ENCODE data around the gene HEY2.
"Not testable (repeated sequence)": the region's sequence is repeated elsewhere in the genome, so short reads cannot be mapped to it uniquely, and the experiment has no call there.

The HEY2 gene

DNA sequence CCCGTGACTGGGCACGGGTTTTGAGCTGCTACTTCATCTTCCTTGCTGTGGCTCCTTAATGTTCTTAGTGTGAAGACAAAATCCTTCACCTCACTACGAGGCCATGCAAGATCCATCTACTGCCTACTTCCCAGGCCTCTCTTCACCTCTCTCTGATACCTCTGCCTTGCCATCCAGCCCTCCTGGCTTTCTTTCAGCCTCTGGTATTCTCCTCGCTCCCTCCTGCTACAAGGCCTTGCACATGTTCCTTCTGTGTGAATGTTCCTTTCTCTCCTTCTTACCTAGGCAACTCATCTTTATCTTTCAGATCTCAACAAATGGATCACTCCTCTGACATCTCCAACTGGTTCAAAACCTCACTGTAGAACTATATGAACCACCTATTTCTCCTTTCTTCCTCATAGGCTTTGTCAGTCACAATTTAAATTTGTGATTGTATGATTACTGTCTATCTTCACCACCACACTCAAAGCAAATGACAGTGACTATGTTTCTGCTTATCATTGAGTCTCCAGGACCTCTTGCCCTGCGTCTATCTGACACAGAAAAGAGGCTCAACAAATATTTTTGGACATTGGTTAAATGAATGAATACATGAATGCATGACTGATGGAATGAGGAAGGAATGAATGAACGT, 19.8 kb downstream of the HEY2 start:
- DNase-seq (ENCODE audit: low spot score) = no peak

DNA sequence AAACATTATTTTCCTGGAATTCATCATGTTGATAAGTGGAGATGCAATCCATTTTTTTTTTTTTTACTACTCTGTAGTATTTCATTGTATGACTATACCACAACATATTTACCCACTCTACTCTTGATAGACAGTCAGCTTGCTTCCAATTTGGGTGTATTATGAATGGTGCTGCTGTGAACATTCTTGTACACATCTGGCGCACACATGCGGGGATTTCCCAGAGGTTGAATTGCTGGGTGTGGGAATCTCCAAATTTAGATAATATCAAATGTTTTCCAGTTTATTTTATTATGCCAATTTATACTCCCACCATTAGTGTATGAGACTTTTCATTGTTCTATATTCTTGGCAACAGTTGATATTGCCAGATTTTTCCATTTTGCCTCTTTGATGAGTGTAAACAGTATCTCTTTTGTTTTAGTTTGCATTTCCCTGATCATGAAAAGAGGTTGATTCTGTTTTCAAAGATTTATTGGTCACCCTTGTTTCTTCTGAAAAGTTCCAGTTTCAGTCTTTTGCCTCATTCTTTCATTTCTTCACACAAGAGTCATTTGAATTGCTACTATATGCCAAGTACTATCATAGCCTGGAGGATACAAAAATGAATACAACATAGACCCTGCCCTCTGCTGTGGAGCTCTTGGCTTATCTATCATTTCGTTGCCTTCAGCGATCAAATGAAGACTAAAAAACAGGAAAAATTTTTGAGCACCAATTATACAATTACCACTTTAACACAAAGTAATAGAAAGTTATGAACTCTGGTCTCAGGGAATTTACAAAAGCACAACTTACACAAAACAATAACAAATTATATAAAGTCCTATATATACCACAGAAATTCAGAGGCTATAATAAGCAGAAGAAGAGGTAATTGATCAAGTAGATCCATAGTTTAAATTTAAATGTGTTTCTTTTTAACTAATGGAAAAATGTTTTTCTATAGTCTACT, 24.2 kb downstream of the HEY2 start:
- DNase-seq (ENCODE audit: low spot score) = no peak

DNA sequence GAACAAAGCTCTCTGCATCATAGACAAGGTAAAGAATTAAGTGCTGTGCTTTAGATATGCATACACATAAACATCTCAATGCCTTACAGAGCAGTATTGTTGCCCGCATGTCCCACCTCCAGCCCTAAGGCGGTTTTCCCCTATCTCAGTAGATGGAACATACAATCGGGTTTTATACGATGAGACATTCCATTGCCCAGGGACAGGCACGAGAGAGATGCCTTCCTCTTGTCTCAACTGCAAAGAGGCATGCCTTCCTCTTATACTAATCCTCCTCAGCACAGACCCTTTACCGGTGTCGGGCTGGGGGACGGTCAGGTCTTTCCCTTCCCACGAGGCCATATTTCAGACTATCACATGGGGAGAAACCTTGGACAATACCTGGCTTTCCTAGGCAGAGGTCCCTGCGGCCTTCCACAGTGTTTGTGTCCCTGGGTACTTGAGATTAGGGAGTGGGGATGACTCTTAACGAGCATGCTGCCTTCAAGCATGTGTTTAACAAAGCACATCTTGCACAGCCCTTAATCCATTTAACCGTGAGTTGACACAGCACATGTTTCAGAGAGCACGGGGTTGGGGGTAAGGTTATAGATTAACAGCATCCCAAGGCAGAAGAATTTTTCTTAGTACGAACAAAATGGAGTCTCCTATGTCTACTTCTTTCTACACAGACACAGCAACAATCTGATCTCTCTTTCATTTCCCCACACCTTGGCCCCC, 26.8 kb downstream of the HEY2 start:
- not testable (repeated sequence) for DNase-seq (ENCODE audit: low spot score)

DNA sequence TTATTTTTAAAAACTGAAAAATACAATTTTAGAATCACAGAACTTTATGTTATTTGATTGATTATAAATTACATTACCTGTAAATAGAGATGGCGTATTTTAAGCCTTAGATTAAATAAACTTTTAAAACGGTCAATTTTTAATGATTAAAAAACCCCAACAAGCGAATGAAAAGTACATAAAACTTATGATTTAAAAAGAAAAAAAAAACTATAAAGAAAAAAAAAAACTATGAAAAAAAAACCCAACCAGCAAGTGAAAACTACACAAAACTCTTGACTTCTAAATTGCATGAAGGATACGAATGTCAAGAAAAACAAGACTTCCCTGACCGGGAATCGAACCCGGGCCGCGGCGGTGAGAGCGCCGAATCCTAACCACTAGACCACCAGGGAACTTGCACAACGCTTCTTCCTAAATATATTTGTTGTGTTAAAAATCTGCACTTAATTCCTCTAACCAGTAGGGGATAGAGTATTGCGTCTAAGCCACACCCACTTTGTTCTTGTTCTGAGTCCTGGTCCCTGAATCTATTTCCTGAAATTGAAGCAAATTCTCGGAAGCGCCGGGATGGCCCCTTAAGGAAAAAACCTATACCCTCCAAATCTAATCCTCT, 30.6 kb downstream of the HEY2 start:
- DNase-seq (ENCODE audit: low spot score) = peak; percentile 96

DNA sequence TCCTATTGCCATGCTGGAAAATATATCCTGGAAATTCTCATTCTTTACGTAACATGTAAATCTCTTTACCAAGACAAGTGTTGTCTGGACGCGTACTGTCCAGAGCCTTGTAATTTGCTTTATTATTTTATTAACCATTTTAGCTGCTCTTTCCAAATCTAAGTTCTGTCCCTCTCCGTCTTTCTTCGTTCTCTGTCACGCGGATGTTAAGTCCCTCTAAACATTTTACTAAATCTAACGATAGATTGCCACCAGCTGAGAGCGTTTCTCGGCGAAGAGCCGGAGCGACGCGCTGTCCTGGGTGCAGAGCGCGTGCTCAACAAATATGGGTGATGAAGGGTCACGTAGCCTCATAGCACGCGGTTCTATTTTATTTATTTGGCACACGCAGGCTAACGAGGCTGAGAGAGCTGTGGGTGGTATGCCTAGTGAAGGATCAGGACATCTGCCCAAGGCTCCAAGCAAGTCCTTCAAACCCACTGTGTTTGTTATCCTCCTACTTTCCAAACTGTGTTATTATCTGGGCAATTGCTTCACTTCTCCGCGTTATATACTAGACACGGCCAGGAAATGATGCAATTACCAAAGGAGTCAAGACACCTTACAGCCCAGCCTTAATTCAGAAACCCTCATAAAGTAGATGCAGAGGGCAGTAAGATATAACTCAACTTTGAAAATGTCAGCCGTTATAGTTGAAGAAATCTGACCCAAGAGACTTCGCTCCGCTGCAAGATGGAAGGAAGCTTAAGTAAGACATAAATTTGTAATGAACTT, 31.3 kb downstream of the HEY2 start:
- DNase-seq (ENCODE audit: low spot score) = peak; percentile 95

DNA sequence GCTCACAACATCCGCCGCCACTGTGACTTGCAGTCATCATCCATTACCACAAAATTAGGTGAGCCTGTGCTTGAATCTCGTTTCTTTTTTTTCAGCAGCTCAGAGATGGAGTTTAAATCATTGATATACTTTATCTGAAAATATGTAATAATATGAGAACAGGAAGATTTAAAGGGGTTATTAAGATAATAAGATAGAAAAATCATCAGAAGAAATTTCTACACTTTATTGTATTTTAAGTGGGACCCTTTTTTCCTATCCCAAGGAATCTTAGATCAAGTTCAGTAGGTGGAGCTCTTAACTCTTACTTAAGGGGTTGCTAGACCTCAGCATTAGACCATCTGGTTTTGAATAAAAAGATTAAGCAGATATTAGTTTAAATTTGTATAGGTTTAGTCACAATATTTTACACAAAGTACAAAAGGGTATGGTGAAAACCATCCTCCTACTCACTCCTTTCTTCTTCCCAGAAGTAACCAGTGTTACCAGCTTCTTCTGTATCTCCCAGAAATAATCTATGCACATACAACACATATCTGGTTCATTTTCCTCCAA, 32.0 kb downstream of the HEY2 start:
- DNase-seq (ENCODE audit: low spot score) = no peak

DNA sequence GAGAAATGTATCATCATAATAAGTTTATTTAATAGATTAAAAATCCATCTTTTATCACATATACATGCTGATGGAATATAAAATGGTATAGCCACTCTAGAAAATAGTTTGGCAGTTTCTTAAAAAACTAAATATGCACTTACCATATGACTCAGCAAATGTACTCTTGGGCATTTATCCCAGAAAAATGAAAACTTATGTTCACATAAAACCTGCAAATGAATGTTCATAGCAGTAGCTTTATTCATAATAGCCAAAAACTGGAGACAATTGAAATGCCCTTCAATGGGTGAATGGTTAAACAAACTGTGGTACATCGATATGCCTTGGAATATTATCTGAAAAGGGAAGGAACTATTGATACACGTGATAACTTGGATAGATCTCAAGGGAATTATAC, 34.9 kb downstream of the HEY2 start:
- no peak for DNase-seq (ENCODE audit: low spot score)

DNA sequence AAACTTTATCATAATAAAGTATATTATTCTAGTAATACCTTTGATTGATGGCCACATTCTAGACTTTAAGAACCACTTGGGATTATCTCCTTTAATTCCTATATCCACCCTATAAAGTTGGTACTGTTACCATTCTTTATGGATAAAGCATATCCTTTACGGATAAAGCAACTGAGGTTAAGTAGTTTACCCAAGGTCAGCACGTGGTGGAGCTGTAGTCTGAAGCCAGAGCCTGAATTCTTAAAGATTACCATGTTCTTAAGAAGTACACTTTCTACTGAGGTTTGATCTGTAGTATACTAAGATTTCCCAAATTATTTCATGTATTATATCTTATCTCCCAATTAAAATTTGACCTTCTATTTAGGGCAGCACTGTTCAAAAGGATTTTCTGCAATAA, 38.4 kb downstream of the HEY2 start:
- DNase-seq (ENCODE audit: low spot score) = no peak

DNA sequence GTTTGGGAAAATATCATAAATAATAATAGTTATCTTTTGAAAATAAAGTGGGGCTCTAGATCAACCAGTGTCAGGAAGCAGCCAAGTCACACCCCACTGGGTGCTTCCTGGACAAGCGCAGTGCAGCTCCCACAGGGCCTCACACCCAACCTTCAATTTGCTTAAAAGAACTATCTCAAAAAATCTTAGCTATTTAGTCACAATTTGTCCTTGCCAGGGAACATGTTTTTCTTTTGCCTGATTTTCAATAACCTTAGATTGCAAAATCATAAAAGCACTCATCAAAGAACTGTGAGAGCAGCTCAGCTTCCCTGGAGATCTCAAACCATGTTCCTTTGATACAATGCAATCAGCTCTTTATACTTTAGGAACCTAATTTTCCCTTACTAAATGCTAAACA, 39.7 kb downstream of the HEY2 start:
- no peak for DNase-seq (ENCODE audit: low spot score)

DNA sequence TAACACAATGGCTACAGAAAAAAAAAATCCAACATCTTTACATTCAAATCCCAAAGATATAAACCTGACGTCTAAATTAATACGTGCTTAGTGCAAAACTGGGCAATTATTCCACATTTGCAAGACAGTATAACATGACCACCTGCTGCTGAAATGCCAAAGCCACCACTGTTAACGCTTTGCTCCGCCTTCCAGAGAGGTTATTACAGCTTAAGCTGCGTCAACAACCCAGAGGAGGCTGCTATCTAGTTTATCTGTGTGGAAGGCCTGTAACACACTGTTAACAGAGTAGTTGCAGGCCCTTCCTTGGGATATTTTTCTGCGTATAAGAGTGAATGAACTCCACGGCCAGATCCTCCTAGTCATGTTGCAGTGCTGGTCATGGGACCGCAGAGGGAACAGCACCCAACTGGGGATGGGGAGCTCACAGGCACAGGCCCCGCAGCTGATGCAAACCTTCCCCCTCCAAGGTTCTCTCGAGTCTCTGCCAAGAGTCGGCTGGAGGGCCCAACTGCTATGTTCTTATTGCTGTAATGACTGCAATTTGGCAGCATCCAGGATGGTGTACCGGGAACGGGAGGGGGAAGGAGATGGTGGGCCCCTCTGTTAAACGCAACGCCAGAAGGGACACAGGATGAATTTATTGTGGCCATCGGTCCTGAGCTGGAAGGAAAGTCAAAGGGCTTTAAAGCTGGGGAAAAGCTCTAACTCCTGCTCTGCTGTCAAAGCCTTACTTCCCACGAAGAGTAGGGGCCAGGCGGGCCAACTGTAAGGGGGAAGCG, 40.3 kb downstream of the HEY2 start:
- DNase-seq (ENCODE audit: low spot score) = peak; percentile 88

DNA sequence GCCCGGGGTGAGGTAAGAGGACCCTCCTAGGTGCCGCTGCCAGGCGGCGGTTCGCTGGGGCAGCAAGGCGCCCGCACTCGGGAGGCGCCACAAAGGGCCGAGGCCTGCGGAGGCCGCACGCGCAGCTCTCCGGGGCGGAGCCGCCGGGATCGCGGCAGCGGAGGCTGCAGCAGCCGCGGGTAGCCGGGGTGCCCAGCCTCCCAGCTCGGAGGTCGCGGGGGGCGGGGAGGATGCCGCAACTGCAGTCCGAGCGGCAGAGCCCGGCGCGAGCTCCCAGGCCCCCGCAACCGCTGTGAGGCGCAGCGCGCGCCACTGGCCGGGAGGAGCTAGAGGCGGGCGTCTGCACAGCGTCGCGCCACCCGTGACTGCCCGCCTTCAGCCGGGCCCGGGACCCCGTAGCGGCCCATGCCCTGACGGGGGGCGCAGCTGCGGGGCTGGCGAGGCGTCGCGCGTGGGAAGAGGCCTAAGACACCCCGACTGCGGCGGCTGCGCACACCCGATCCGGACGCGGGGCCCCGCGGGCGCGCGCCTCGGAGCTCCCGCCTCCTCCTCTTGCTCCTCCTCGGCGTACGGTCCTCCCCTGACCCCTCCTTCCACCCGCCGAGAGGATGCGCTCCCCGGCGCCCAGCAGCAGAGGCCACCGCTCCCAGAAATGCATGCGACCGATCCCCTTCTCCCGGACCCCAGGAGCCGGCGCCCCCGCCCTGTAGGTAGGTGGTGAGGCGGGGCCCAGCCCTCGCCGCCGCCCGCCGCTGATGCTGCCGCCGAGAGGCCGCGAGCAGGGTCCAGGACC, 41.1 kb downstream of the HEY2 start, which contains the start of gene NCOA7:
TSS of gene NCOA7 (plus strand) at position 603 of the 793 bp plus-strand sequence. CDS start 24,395 bp downstream, outside the sequence.
- DNase-seq (ENCODE audit: low spot score) = peak; percentile 73

DNA sequence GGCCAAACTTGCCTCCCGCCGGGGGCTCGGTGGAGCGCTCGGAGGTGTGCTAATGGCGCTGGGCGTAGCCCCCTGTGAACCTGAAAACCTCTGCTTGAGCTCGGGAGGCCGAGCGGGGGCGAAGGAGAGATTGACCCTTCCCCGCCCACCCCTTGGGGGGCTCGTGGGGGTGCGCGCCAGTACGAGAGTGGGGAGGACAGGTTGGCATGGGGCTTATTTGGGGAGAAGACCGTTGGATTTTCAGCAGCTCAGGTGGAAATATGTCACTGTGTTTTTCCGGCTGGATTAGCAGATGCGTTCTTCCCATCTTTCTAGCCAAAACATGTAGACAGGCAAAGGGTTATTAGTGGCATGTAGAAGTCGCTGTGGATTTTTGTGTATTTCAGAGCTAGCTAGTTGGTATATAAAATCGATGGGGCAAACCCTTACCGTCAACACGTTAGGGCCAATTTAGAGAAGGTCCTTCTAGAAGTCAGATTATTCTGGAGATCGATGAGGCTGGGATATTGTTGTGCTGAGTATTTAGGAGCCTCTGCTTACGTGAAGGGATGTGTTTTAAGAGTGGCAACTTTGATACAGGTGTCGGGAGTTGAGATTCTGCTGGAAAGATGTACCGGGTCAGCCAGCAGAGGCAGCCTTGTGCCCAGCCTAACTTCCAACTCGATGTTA, 41.9 kb downstream of the HEY2 start:
- peak; percentile 81 for DNase-seq (ENCODE audit: low spot score)

DNA sequence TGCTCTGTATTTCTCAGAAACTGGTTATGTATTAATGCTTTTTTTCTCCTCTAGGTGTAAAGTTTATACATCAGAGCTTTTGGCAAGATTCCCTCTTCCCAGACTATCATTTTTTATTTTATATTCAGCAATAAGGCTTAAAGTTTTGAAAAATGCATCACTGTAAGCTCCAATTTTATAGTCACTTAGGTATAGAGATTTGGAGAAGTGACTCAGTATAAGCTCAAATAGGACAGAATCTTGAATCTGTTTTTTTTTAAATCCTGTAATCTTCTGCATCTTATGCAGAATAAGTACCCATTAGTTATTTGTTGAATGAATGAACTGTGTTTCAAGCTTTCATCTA, 42.4 kb downstream of the HEY2 start:
- DNase-seq (ENCODE audit: low spot score) = no peak

DNA sequence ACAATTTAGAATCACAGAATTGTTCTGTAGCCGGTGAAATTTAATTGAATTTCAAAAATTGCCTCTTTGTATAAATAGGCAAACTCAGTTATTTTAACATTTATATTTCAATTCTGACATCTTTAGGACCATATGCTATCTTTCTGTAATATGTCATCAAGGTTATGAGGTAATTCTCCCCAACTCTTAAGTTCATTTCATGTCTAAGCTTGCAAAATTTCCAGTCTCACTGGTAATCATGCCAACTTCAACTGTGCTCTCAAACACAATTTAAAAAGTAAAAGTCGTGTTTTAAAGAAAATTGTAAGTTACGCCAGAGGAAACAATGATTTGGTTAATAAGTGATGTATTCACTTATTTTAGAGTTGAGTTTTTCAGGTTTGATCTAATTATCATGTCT, 42.7 kb downstream of the HEY2 start:
- no peak for DNase-seq (ENCODE audit: low spot score)

DNA sequence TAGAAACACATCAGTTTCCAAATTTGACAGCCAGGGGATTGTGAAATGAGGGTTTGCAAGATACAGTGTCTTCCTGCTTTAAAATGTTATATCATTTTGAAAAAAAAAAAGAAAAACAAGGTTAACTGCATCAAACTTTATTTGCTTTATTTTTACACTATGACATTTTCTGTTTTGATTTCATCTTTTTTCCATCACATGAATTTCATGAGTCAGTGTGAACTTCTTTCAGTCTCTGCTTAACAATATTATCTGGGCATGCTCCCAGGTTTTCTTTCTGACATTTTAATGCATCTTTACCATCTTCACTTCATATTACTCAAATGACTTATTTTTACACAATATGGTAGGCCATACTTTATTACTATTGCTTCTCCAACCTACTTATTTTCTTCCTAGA, 43.2 kb downstream of the HEY2 start:
- DNase-seq (ENCODE audit: low spot score) = no peak

DNA sequence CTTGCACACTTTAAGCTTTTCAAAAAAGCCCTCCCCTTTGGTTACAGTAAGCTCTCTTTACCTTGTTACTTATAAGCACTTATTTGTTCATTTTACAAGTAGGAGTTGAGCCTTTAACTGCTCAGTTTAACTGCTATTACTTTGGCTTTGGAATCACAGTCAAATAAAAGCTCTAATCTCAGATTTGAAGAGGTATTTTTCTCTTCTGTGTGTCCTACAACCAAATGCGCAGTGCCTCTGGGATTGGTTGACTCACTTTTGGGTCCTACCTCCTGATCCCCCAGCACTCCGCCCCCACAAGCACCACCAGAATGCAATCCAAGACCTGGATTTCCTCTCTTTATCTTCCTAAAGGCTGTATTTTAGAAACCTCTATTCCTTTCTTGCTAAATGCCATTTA, 43.8 kb downstream of the HEY2 start:
- DNase-seq (ENCODE audit: low spot score) = no peak

DNA sequence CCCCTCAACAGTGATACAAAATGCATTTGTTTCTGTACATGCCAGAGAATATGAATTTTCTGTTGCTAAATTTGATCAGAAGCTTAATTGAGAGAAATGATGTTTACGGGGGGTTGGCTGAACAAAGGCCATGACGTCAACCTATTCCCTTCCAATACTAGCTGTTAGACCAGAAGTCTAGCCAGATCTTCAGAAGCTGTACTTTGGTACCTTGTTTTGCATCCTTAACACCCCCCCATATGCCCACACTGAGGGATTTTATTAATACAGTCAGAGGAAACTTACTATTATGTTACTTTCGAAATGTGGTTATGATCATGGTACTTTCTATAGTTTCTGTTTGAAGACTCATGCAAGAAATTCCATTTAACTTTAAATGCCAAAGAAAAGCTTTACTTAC, 44.4 kb downstream of the HEY2 start:
- DNase-seq (ENCODE audit: low spot score) = no peak

DNA sequence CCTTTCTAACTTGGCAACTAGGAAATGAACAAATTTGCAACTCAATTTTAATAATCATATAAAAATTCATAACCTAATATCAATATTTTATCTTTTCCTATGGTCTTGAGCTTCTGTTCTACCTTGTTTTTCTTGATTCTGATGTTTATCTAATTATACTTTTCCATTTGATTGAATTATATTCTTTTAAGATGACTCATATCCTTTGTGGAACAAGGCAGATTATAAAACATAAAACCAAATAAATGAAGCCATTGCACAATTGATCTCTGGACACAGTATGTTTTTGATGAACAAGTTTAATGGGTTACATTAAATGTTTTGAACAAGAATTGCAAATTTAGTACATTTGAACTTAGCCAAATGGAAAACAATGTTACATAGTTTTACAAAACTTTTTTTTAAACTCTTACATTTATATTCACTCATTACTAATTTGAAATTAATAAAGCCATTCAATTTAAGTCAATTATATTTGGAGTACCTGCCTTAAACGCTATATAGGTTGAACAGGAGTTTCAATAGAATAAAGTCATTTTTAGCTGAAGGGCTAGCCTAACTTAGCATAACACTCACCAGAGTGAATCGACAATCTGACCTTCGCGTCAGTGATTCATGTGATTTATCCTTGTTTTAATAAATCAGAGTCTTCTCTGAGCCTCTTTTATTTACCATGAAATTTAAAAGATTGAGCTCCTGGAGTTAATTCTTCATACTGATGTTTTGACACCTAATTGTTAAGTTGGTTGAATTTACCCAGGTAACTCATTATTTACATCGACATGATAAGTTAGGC, 45.1 kb downstream of the HEY2 start:
- DNase-seq (ENCODE audit: low spot score) = no peak

Measured in NAMALWA (cell line).